ENCODE measurements around the gene ZNF532.
A peak's percentile ranks its signal among the peaks of the same experiment; 100 is the strongest.

The ZNF532 gene

DNA sequence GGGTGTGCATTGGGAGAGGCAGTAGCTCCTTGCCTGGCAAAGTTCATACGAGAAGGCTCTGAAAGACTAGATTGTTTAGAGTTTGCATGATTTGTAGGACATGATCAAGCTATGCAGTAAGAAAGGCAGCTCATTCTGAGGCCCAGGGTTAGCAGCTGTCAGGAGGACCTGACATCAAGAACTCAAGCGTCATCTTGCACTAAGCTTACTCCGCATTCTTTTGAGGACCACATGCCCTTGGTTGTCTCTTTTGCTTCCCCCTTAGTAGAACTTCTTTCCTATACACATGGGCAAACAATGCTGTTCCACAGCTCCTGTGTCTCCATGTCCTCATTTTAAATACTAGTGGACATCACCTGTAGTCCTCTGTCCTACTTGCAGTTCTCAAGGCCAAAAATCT is 14.0 kb downstream of the ZNF532 start:
- H3K36me3 Mint-ChIP-seq (ENCODE audit: low read depth): peaks cover 87% of the 10 kb centered on the region
- H3K27me3 Mint-ChIP-seq (ENCODE audit: low read depth): no peaks in the 10 kb centered on the region
- H3K4me3 Mint-ChIP-seq: no peak overlapping the region
- no peaks in the 10 kb centered on the region for H3K9me3 Mint-ChIP-seq
- H3K27ac Mint-ChIP-seq: peak overlapping the region in 2 of 3 experiments; percentile 24 to 51
- peaks cover 31% of the 10 kb centered on the region for H3K4me1 Mint-ChIP-seq
- no peak for TF ChIP-seq CTCF (IDR thresholded peaks at IDR 0.05; ENCODE audit: unreplicated experiment in 3 of 3)

GRCh38 chr18:58881477-58881876 is 16.8 kb downstream of the ZNF532 start:
- H3K27me3 Mint-ChIP-seq (ENCODE audit: low read depth): no peaks in the 10 kb centered on the region
- H3K9me3 Mint-ChIP-seq: no peaks in the 10 kb centered on the region
- H3K4me3 Mint-ChIP-seq: no peak overlapping the region
- TF ChIP-seq CTCF (IDR thresholded peaks at IDR 0.05; ENCODE audit: unreplicated experiment in 3 of 3): no peak
- H3K4me1 Mint-ChIP-seq: peaks cover 31% of the 10 kb centered on the region
- H3K27ac Mint-ChIP-seq: peak overlapping the region; percentile 13 to 52 (median 41)
- H3K36me3 Mint-ChIP-seq (ENCODE audit: low read depth): peaks cover 71% of the 10 kb centered on the region

- TF ChIP-seq CTCF (IDR thresholded peaks at IDR 0.05; ENCODE audit: unreplicated experiment in 3 of 3): no peak
- Mint-ChIP-seq H3K9me3 (no peaks in the 10 kb centered on the region), H3K27ac (peak overlapping the region; percentile 13 to 52 (median 41)), H3K27me3 (ENCODE audit: low read depth) (no peaks in the 10 kb centered on the region), H3K36me3 (ENCODE audit: low read depth) (peaks cover 71% of the 10 kb centered on the region), H3K4me1 (peaks cover 33% of the 10 kb centered on the region), H3K4me3 (no peak overlapping the region)
Observed at GRCh38 chr18:58882044-58882443, 17.4 kb downstream of the ZNF532 start.

DNA sequence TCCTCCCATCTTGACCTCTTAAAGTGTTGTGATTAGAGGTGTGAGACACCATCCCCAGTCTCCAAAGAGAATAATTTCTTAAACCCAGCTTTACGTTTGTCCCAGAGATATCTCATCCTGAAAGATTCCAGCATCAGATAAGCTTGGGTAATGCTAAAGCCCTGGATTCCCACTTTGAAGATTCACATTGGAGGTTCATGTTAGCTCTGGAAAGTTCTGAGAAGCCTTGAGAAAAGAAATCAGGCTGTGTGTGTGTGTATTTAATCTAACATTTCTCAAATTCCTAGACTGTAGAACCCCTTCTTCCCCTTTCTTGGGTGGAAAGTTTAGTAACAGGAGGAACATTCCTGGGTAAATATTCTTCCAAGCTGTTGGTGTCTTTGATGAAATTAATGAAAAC is 18.0 kb downstream of the ZNF532 start:
- no peak overlapping the region for H3K4me3 Mint-ChIP-seq
- no peaks in the 10 kb centered on the region for H3K9me3 Mint-ChIP-seq
- TF ChIP-seq CTCF (IDR thresholded peaks at IDR 0.05; ENCODE audit: unreplicated experiment in 3 of 3): no peak
- H3K27ac Mint-ChIP-seq: peak overlapping the region; percentile 13 to 36 (median 29)
- peaks cover 71% of the 10 kb centered on the region for H3K36me3 Mint-ChIP-seq (ENCODE audit: low read depth)
- H3K27me3 Mint-ChIP-seq (ENCODE audit: low read depth): no peaks in the 10 kb centered on the region
- H3K4me1 Mint-ChIP-seq: peaks cover 40% of the 10 kb centered on the region

- H3K36me3 Mint-ChIP-seq (ENCODE audit: low read depth): peaks cover 61% of the 10 kb centered on the region
- no peaks in the 10 kb centered on the region for H3K27me3 Mint-ChIP-seq (ENCODE audit: low read depth)
- H3K27ac Mint-ChIP-seq: no peak overlapping the region
- H3K9me3 Mint-ChIP-seq: no peaks in the 10 kb centered on the region
- H3K4me3 Mint-ChIP-seq: no peak overlapping the region
- peaks cover 26% of the 10 kb centered on the region for H3K4me1 Mint-ChIP-seq
- TF ChIP-seq CTCF (IDR thresholded peaks at IDR 0.05; ENCODE audit: unreplicated experiment in 3 of 3): no peak
Observed at GRCh38 chr18:58884680-58885079, 20.0 kb downstream of the ZNF532 start.

- no peaks in the 10 kb centered on the region for H3K27me3 Mint-ChIP-seq (ENCODE audit: low read depth)
- H3K36me3 Mint-ChIP-seq (ENCODE audit: low read depth): peaks cover 59% of the 10 kb centered on the region
- H3K9me3 Mint-ChIP-seq: no peaks in the 10 kb centered on the region
- peak overlapping the region; percentile 69 to 84 (median 77) for H3K27ac Mint-ChIP-seq
- H3K4me1 Mint-ChIP-seq: peaks cover 14% of the 10 kb centered on the region
- TF ChIP-seq CTCF (IDR thresholded peaks at IDR 0.05; ENCODE audit: unreplicated experiment in 3 of 3): no peak
- no peak overlapping the region for H3K4me3 Mint-ChIP-seq
Observed at GRCh38 chr18:58886431-58886830, 21.8 kb downstream of the ZNF532 start.

Measured in nephron (organoid).